A549 treated with ZK216348 at 1 μM for 4 hours (cell line): Measurements from ENCODE around the gene H1-8. TPM values are rescaled to one million over a fixed set of nuclear protein-coding genes. Genes with fewer than 3 reads are reported as not detected.

Experiments used
- total RNA-seq: library from RNA; stranded (reverse); fragments of 200-300 nt; extraction: Qiagen RNA extraction; gene quantifications from 5 replicates; pipeline ENCODE4 v1.2.3, GENCODE V29; 2022; ENCODE audit warnings: low read depth

Gene H1-8, protein sequence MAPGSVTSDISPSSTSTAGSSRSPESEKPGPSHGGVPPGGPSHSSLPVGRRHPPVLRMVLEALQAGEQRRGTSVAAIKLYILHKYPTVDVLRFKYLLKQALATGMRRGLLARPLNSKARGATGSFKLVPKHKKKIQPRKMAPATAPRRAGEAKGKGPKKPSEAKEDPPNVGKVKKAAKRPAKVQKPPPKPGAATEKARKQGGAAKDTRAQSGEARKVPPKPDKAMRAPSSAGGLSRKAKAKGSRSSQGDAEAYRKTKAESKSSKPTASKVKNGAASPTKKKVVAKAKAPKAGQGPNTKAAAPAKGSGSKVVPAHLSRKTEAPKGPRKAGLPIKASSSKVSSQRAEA
- not detected in 5 replicates for total RNA-seq

DNA sequence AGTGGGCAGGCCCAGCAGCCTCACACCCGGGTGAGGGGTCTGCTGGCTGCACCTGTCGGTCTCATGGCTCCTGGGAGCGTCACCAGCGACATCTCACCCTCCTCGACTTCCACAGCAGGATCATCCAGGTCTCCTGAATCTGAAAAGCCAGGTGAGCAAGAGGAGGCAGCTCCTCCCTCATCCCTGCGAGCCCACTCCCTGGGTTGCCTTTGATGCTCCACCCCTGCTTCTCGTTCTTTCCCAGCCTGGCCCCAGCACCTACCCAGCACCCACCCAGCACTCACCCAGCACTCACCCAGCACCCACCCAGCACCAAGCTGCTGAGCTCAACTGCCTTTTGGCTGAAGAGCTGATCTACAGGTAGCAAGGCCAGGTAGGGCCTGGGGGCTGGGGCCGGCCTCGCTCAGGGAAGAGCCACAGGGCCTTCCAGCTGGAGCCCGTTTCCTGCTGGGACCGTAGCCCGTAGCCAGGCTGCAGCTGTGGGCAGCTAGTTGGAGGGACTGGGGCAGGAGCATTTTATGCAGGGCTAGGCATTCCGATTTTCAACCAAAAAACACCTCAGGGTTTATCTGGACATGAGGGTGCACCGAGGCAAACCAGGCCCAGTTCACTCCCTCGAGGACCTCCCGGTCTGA is at the start of gene H1-8:
H1-8 (plus strand) TSS at position 20 of the 635 bp plus-strand sequence; CDS start at position 64, 44 bp downstream.

DNA sequence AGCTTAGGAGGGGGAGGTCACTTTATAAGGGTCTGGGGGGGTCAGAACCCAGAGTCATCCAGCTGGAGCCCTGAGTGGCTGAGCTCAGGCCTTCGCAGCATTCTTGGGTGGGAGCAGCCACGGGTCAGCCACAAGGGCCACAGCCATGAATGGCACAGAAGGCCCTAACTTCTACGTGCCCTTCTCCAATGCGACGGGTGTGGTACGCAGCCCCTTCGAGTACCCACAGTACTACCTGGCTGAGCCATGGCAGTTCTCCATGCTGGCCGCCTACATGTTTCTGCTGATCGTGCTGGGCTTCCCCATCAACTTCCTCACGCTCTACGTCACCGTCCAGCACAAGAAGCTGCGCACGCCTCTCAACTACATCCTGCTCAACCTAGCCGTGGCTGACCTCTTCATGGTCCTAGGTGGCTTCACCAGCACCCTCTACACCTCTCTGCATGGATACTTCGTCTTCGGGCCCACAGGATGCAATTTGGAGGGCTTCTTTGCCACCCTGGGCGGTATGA is 14.3 kb upstream of the H1-8 start, which contains the start of gene RHO:
RHO (plus strand) TSS at position 51 of the 512 bp plus-strand sequence; CDS start at position 146, 95 bp downstream.

Other genes starting within 250 kb of the H1-8 start
- gene EFCAB12, start 114.5 kb upstream of the H1-8 start, total RNA-seq = 0.33 to 1.1 TPM (median 0.64 TPM) in 5 replicates
- 18.6 to 28.3 TPM (median 22.9 TPM) in 5 replicates for gene MBD4, start 103.2 kb upstream of the H1-8 start, total RNA-seq
- 11.4 to 14.2 TPM (median 13.2 TPM) in 5 replicates for gene IFT122, start 103.0 kb upstream of the H1-8 start, total RNA-seq
- not detected in 5 replicates for gene RHO, start 14.5 kb upstream of the H1-8 start, total RNA-seq
- gene PLXND1, start 63.5 kb downstream of the H1-8 start, total RNA-seq = 66.4 to 104 TPM (median 90.5 TPM) in 5 replicates